Glomerular endothelial cell (primary cell): Measurements from ENCODE around the gene BCKDHA. TPM values are rescaled to one million over a fixed set of nuclear protein-coding genes. Genes with fewer than 3 reads are reported as not detected.
"Not testable (repeated sequence)": the region's sequence is repeated elsewhere in the genome, so short reads cannot be mapped to it uniquely, and the experiment has no call there.

Experiments used
- DNase-seq: peaks from one replicate; pipeline ENCODE4 v3.0.0-alpha.2; 2011; ENCODE audit warnings: low read depth, low spot score; ENCODE audit errors: extremely low read depth
- total RNA-seq: library from RNA; depleted of rRNA; stranded (reverse); fragments of >200 nt; gene quantifications from 2 replicates; pipeline ENCODE4 v1.2.3, GENCODE V29; 2015

BCKDHA gene
- total RNA-seq, 1 donor from 2014 or later = 27.0 TPM

DNA sequence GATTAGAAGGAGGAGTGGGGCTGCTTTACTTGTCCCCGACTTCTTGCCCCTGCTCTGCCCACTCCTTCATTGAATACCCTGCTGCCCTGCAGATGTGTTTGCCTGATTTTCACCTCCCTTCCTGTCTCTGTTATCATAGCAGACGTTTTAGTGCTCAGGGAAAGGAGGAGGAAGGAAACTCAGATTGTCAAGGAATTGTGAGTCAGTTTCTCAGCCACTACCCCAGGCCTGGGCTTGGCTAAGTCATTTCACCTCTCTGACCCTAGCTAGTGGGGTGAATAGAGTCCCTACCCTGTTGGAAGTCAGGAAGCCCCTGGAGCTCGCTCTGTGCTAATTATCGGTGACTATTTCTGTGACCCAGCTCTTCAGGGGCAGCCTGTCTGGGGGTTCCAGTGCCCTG, 3.9 kb downstream of the BCKDHA start:
- peak; percentile 60 for DNase-seq

DNA sequence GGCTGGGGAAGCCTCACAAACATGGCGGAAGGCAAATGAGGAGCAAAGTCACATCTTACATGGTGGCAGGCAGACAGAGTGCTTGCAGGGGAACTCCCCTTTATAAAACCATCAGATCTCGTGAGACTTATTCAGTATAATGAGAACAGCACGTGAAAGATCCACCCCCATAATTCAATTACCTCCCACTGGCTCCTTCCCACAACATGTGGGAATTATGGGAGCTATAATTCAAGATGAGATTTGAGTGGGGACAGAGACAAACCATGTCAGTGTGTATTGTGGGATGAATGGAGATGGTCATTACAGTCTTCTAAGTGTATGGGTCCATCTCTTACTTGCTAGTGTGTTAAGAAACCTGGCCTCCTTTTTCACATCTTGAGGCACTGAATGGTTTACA, 4.4 kb downstream of the BCKDHA start:
- no peak for DNase-seq

- DNase-seq = no peak
These were observed 5.8 kb downstream of the BCKDHA start for GRCh38 chr19:41403181-41403970.

DNA sequence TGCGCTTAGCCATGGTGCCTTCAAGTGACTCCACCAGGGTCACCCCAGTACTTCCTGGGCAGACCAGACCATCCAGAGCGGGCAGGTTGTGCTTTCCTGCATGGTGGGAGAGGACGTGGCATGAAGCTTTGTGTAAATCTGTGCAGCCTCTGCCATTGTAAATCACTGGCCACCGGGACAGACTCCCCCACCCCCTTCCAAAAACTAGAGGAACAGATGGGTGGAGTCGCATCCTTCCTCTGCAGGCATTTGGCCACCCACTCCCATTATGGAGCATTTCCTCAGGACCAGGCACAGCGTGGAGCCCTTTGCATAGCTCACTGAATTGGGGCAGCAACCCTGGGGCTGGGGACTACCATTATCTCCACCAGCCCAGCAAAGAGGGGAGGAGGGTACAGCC, 8.2 kb downstream of the BCKDHA start:
- DNase-seq = no peak

DNA sequence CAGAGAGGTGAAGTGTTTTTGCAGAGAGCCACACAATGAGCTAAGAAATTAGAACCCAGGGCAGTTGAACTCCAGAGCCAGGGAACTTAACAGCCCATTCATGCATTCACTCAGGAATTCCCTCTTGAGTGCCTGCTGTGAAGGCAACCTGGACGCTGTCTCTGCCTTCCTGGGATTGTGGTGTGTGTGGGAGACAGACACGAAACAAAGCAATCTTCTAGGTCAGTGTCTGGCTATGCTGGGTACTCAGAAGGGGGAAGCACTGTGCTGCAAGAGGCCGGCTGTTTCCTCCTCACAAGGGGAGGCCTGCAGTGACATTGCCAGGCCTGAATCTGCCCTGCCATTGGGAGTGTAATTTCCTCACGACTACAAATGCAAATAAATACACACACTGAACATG, 9.7 kb downstream of the BCKDHA start:
- no peak for DNase-seq

GRCh38 chr19:41408256-41408655, 10.6 kb downstream of the BCKDHA start:
- DNase-seq = no peak

DNA sequence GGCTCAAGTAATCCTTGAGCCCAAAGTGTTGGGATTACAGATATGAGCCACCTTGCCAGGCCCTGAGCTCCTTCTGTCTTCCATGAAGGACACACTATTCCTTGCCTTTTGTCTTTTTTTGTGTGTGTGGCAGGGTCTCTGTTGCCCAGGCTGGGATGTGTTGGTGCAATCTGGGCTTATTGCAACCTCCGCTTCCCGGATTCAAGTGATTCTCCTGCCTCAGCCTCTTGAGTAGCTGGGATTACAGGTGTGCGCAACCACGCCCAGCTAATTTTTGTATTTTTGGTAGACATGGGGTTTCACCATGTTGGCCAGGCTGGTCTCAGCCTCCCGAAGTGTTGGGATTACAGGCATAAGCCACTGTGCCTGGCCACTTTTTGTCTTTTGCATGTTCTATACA, 11.2 kb downstream of the BCKDHA start:
- not testable (repeated sequence) for DNase-seq

DNA sequence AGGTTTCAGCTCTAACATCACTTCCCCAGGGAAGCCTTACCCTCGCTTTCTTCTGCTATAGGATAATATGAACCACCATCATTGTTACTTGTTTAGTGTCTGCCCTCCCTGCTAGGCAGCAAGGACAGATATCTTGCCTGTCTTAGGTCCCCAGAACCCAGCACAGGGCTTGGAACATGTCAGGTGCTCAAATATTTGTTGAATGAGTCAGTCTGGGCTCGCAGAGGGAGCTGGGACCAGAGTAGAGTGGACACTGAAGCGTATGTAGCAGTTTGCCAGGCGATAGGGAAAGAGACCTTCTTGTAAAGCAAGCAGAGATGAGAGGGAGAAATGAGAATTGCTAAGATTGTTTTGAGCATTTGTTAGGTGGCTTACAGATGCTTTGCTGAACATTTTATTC, 11.7 kb downstream of the BCKDHA start:
- DNase-seq = no peak

DNA sequence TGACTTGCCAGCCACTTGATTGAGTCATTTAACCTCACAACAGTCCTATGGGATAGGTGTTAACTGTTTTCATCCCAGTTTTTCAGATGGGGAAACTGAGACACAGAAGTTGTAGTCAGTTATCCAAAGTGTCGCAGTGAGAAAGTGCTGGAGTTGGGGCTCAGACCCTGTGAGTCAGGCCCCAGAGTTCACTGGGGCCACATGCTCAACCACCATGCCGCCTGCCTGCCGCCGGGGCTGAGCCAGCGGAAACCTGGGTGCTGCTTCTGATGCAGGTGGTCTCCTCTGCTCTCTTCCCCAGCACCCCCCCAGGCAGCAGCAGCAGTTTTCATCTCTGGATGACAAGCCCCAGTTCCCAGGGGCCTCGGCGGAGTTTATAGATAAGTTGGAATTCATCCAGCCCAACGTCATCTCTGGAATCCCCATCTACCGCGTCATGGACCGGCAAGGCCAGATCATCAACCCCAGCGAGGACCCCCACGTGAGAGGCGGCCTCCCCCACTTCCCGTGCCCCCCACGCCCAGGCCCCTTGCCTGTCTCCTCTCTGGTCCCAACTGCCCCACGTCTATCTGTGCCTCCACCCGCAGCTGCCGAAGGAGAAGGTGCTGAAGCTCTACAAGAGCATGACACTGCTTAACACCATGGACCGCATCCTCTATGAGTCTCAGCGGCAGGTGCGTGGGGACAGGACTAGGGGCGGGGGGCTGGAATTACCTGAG, 12.9 kb downstream of the BCKDHA start:
- DNase-seq = no peak

DNA sequence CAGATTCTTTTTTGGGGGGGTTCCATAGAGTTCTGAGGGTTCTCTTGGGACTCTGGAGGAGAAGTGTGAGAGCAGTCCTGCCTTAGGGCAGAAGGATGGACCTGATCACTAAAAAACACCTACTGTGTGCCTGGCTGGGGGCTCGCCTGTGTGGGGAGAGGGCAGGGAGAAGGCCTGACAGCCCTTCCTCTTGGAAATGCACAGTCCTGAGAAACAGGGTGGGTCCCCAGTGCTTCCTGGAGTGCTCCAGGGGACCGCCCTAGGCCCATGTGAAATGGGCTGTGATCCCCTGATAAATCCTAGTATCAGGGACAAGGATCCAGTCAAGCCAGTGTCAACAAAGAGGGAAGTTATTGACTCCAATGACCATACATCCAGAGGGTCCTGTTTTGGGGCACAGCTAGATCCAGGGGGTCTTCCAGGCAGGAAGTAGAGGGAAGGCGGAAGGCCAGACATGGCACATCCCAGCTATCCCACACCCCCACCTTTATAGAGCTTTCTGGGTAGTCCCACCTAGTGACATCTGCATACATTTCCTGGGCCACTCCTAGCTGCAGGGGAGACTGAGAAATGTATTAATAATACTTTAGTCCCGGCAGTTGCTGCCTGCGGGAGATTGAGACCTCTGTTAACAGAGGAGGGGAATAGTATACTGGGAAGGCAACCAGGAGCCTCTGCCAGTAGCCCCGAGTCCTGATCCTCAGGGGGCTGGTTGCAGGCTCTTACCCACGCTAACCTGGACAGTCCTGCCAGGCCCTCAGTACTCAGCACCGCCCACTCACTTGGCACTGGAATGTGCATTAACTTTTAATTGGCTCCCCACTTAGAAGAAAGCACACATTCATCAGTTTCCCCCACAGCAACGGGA, 13.7 kb downstream of the BCKDHA start:
- DNase-seq = no peak

- DNase-seq = no peak
These were observed 14.3 kb downstream of the BCKDHA start for GRCh38 chr19:41411968-41412265.

DNA sequence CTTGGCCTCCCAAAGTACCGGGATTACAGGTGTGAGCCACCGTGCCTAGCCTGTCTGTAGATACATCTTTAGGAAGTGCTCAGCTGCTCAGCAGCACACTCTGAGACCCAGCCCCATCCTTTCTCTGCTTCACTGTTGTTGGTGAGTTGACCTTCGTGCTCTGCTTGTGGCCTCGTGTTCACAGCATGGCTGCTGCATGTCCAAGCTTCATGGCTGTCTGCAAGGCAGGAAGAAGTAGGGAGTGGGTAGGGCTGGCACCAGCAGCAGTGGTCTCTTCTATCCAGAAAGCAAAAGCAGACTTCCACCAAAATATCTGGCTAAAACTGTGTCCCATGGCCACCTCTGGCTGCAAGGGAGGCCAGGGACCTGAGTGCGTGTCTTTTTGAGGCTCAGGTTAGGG, 15.3 kb downstream of the BCKDHA start:
- no peak for DNase-seq

DNA sequence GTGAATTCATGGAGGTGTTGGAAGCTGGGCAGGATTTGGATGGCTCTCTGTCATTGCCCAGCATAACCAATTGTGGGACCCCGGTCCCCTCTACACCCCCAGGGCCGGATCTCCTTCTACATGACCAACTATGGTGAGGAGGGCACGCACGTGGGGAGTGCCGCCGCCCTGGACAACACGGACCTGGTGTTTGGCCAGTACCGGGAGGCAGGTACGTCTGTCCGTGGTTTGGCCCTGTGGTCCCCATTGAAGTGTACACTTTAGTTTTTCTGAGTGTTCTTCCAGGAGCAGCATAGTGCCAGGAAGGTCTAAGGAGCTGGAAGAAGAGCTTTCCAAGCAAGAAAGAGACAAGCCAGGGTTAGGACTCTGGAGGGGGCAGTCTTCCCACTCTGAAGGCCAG, 16.3 kb downstream of the BCKDHA start:
- no peak for DNase-seq

DNA sequence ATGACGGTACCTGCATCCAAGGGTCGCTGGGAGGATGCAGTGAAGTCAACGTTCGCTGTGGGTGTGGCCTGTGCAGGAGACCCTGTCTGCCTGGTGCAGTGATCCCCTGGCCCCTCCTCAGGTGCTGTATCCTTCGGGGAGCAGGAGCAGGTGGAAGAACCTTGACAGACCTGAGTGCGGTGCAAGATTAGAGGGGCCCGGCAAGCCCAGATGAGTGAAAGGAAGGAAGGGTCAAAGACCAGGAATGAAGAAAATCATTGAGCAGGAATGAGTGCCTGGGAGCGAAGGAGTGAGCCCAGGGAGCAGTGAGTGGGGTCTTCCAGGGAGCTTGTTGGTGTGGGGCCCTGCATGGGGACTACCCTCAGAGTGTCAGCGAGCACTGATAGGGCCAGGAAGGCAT, 16.8 kb downstream of the BCKDHA start:
- DNase-seq = no peak

DNA sequence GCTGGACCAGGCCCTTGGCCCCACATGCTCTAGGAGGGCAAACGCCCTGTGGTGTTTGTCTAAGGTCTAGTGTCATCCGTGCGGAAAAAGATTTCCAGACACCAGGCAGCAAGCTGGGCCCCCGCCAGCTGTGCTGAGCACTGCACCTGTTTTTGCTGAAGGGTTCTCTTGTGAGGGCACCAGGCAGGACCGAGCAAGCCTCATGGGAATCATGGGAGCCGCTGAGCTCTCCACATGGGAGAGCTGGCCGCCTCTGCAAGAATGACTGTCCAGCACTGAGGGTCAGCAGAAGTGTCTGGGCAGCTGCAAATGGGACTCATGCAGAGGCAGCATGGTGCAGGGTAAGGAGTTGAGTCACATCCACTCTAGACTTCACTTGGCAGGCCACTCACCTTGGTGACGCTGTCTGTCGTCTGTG, 17.5 kb downstream of the BCKDHA start:
- no peak for DNase-seq

- DNase-seq = no peak
These were observed 18.6 kb downstream of the BCKDHA start for GRCh38 chr19:41416194-41416674.

GRCh38 chr19:41420101-41420880, 22.7 kb downstream of the BCKDHA start:
- no peak for DNase-seq

GRCh38 chr19:41421314-41421713, 23.7 kb downstream of the BCKDHA start:
- DNase-seq = no peak

- DNase-seq = no peak
These were observed 24.4 kb downstream of the BCKDHA start for GRCh38 chr19:41421973-41422372.

DNA sequence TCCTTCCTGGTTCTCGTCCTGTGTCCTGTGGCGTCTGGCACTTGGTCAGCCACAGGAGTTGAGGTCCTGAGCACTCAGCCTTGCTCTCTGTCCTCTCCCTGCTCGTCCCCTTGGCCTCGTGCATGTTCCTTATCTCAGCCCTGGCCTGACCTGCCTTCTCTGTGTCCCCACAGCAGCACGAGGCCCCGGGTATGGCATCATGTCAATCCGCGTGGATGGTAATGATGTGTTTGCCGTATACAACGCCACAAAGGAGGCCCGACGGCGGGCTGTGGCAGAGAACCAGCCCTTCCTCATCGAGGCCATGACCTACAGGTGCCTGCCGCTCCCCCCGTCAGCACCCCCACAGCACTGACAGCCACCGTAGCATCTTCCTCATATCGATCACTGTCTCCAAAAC, 24.8 kb downstream of the BCKDHA start:
- no peak for DNase-seq

GRCh38 chr19:41422955-41423354, 25.3 kb downstream of the BCKDHA start:
- no peak for DNase-seq
